GM23338 (cell line): ENCODE data around the gene IFNG-AS1. TPM values are rescaled to one million over a fixed set of nuclear protein-coding genes. Genes with fewer than 3 reads are reported as not detected.

Experiments used
- ATAC-seq: fragments of 200-7000 bp; cut with Tn5 transposase; 3 replicates; pipeline ENCODE4 v1.9.1; 2020
- DNase-seq: peaks from one replicate; pipeline ENCODE4 v3.0.0-alpha.2; 2015; ENCODE audit warnings: low spot score
- H2AFZ ChIP-seq: fragments of 200-600 bp; sonication (generic); 2 replicates; pipeline ENCODE4 v1.8.0; 2016; ENCODE audit warnings: antibody characterized with exemption, mild to moderate bottlenecking, moderate library complexity
- H3F3A ChIP-seq: fragments of 200-600 bp; sonication (generic); replicated peaks from 2 replicates; pipeline ENCODE4 v1.8.0; 2017; ENCODE audit warnings: antibody characterized with exemption, mixed run types, low read depth
- H3K27ac ChIP-seq: fragments of 200-600 bp; sonication (generic); 2 replicates; pipeline ENCODE4 v1.6.1; 2016; ENCODE audit warnings: low read depth
- H3K27me3 ChIP-seq: fragments of 200-600 bp; sonication (generic); 2 replicates; pipeline ENCODE4 v1.8.0; 2016; ENCODE audit warnings: mild to moderate bottlenecking, mixed run types, moderate library complexity; ENCODE audit not compliant: insufficient read depth
- H3K36me3 ChIP-seq: fragments of 200-600 bp; sonication (generic); 2 replicates; pipeline ENCODE4 v1.8.0; 2016; ENCODE audit warnings: mild to moderate bottlenecking; ENCODE audit not compliant: insufficient read depth
- H3K4me1 ChIP-seq: fragments of 200-600 bp; sonication (generic); 2 replicates; pipeline ENCODE4 v1.8.0; 2016; ENCODE audit warnings: mild to moderate bottlenecking, moderate library complexity; ENCODE audit not compliant: insufficient read depth
- H3K4me2 ChIP-seq: fragments of 200-600 bp; sonication (generic); 2 replicates; pipeline ENCODE4 v1.7.1; 2017; ENCODE audit warnings: mixed run types
- H3K4me3 ChIP-seq: fragments of 200-600 bp; sonication (generic); 2 replicates; pipeline ENCODE4 v1.6.1; 2016; ENCODE audit warnings: mixed run types
- H3K79me2 ChIP-seq: fragments of 200-600 bp; sonication (generic); replicated peaks from 2 replicates; pipeline ENCODE4 v1.8.0; 2017; ENCODE audit warnings: mild to moderate bottlenecking; ENCODE audit not compliant: insufficient read depth
- H3K9me2 ChIP-seq: fragments of 200-600 bp; sonication (generic); 2 replicates; pipeline ENCODE4 v1.8.0; 2017; ENCODE audit not compliant: insufficient read depth
- H4K20me1 ChIP-seq: fragments of 200-600 bp; sonication (generic); replicated peaks from 2 replicates; pipeline ENCODE4 v1.8.0; 2017; ENCODE audit warnings: mild to moderate bottlenecking; ENCODE audit not compliant: insufficient read depth
- H3K27ac Mint-ChIP-seq: 2 replicates; pipeline ENCODE4 v1.8.0; 2020; ENCODE audit warnings: inconsistent platforms, mild to moderate bottlenecking, moderate library complexity, mixed read lengths
- H3K27me3 Mint-ChIP-seq: 3 replicates; pipeline ENCODE4 v1.8.0; 2022; ENCODE audit warnings: low read depth, mild to moderate bottlenecking, moderate library complexity, mixed read lengths, inconsistent platforms; ENCODE audit not compliant: insufficient read depth, poor library complexity
- H3K36me3 Mint-ChIP-seq: 3 replicates; pipeline ENCODE4 v1.8.0; 2021; ENCODE audit warnings: low read depth, mild to moderate bottlenecking, inconsistent platforms, moderate library complexity, mixed read lengths
- H3K4me1 Mint-ChIP-seq: 3 replicates; pipeline ENCODE4 v1.8.0; 2020; ENCODE audit warnings: mild to moderate bottlenecking, inconsistent platforms, mixed read lengths
- H3K4me3 Mint-ChIP-seq: 3 replicates; pipeline ENCODE4 v1.8.0; 2021; ENCODE audit warnings: moderate library complexity, mild to moderate bottlenecking, inconsistent platforms, mixed read lengths
- H3K9me3 Mint-ChIP-seq: 3 replicates; pipeline ENCODE4 v1.8.0; 2020; ENCODE audit warnings: moderate library complexity, mild to moderate bottlenecking, inconsistent platforms, mixed read lengths
- EZH2 ChIP-seq: fragments of 200-600 bp; sonication (generic); IDR thresholded peaks from one replicate; pipeline ENCODE4 v1.8.0; 2017; ENCODE audit warnings: antibody characterized with exemption, mild to moderate bottlenecking, low read depth; ENCODE audit not compliant: unreplicated experiment
- NANOG ChIP-seq: IDR thresholded peaks from 2 replicates; pipeline ENCODE4 v1.6.1; 2016; ENCODE audit warnings: antibody characterized with exemption, borderline replicate concordance
- ZNF331 ChIP-seq: fragments of 250-450 bp; sonication (Bioruptor Pico); IDR thresholded peaks from 2 replicates; pipeline ENCODE4 v1.5.0; 2020; ENCODE audit warnings: low read depth, mild to moderate bottlenecking, moderate library complexity
- polyA plus RNA-seq: library from polyadenylated mRNA; unstranded; fragments of >200 nt; fragmentation: Nextera tagmentation; extraction: Ambion mirVana; gene quantifications from 2 replicates; pipeline ENCODE4 v1.2.1, GENCODE V29; 2016
- total RNA-seq: library from RNA; depleted of rRNA; stranded (reverse); fragments of >200 nt; shearing (Covaris generic); gene quantifications from 2 replicates; pipeline ENCODE4 v1.2.3, GENCODE V29; 2014
- TF ChIP-seq, protein P1 (sequence below), 2 experiments: fragments of 200-600 bp in 1 of 2; sonication (generic) in 1 of 2; conservative IDR thresholded peaks; 2 replicates each; pipeline versions ENCODE4 v1.5.1 to v1.6.1; 2016 to 2017; ENCODE audit warnings: antibody characterized with exemption in 2 of 2, low read depth in 2 of 2, mild to moderate bottlenecking in 2 of 2, moderate library complexity in 1 of 2
- TF ChIP-seq, protein P2 (sequence below): IDR thresholded peaks from 2 replicates; pipeline ENCODE4 v1.6.1; 2016; ENCODE audit warnings: antibody characterized with exemption

Gene IFNG-AS1
- total and polyA plus RNA-seq, 2 experiments from 2014 or later = not detected

DNA sequence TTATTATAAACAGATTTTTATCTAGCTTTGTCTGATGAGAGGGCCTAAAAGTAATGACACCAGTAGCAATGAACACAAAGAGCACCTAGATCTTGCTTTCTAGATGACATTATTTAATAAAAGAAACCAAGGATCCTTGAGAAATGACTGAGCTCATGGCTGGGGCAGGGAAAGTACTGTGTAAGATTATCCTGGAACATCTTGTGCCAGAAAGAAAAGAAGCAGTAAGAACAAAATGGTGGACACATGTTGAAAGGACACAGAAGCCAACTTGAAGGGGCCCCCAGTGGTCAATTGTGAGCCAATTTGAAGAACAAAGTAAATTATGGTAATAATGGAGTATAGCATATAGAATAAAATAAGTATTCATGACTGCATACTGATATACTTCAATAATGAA is 10.0 kb downstream of the IFNG-AS1 start (continued):
- TF ChIP-seq, protein P1, sequence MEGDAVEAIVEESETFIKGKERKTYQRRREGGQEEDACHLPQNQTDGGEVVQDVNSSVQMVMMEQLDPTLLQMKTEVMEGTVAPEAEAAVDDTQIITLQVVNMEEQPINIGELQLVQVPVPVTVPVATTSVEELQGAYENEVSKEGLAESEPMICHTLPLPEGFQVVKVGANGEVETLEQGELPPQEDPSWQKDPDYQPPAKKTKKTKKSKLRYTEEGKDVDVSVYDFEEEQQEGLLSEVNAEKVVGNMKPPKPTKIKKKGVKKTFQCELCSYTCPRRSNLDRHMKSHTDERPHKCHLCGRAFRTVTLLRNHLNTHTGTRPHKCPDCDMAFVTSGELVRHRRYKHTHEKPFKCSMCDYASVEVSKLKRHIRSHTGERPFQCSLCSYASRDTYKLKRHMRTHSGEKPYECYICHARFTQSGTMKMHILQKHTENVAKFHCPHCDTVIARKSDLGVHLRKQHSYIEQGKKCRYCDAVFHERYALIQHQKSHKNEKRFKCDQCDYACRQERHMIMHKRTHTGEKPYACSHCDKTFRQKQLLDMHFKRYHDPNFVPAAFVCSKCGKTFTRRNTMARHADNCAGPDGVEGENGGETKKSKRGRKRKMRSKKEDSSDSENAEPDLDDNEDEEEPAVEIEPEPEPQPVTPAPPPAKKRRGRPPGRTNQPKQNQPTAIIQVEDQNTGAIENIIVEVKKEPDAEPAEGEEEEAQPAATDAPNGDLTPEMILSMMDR (conservative IDR thresholded peaks at IDR 0.05; ENCODE audit: low read depth in 2 of 2) = no peak
- TF ChIP-seq NANOG (no peak), EZH2 (no peak)

DNA sequence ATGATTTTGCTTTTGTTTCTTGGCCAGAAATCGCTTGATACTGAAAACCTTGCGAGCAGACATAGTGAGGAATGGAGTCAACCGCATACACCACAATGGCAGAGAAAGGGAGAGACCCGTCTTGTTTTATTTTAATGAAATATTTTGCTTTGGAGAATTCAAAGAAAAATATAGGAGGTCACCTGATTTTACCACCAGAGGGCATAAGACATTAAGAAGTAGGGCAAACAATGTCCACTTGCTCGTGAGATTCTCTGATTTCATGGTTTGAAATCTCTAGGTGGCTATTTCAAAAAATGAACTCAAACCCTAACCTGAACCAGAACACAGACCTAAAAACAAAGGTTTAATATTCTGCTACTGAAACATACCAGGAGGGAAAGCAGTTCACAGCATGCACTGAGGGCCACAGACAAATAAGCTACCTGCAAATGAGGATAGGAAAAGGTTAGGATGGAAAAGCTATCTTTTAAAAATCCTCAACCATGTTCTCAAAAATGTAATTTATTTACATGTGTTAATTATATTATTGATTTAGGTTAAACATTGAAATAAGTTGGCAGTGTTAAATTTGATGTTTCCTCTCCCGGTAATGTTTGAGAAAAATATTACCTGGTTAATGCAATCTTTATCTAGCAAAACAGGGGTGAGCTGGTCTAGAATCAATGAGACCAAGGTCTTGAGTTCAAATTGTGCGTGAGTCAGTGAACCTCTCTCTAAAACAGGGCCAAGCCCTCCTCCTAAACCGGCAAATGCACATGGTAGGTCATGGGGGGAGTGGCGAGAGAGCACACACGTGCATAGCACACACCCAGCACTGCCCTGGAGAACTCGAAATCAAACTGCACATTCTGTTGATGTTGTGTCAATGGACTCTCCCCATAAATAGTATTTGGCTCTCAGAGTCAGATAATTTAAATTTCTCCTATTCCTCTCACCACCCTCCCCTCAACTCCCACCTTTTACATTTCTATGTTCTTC is 12.5 kb downstream of the IFNG-AS1 start:
- TF ChIP-seq, protein P1 (conservative IDR thresholded peaks at IDR 0.05; ENCODE audit: low read depth in 2 of 2) = peak; percentile 46 to 65
- no peak for TF ChIP-seq ZNF331 (CRISPR knock-in tag)
- Histone ChIP-seq H3F3A (no peaks in the 10 kb centered on the region), H4K20me1 (no peaks in the 10 kb centered on the region), H3K36me3 (no peaks in the 10 kb centered on the region), H3K27me3 (no peaks in the 10 kb centered on the region), H3K4me3 (no peak overlapping the region), H2AFZ (no peak overlapping the region), H3K9me2 (0 out of 2 replicates have a peak, but pooled peaks cover 5% of the 10 kb centered on the region), H3K4me1 (no peaks in the 10 kb centered on the region), H3K4me2 (no peak overlapping the region), H3K79me2 (no peaks in the 10 kb centered on the region), H3K27ac (no peak overlapping the region)
- peaks cover 9% of the 10 kb centered on the region; the same call in 2 of the 3 replicates for H3K36me3 Mint-ChIP-seq
- no peaks in the 10 kb centered on the region for H3K27me3 Mint-ChIP-seq
- DNase-seq = peak; percentile 55
- H3K27ac Mint-ChIP-seq = no peak overlapping the region
- no peak overlapping the region for H3K4me3 Mint-ChIP-seq
- peaks cover 10% of the 10 kb centered on the region for H3K9me3 Mint-ChIP-seq
- H3K4me1 Mint-ChIP-seq = no peaks in the 10 kb centered on the region
- no peak for ATAC-seq

DNA sequence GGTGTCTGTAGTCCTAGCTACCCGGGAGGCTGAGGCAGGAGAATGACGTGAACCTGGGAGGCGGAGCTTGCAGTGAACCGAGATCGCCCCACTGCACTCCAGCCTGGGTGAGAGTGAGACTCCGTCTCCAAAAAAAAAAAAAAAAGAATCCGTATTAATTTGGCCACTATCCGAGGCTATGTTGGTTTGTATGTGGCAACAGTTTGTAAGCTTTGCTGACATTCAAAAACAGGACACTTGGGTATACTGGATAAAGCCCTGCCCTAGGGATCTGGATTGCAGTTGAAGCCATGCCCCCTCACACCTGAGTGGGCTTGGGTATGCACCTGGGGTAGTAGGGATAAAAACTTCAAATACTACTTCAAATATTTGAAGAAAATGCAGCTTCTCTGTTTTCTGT is 14.5 kb downstream of the IFNG-AS1 start:
- H3K36me3 ChIP-seq = no peaks in the 10 kb centered on the region
- no peaks in the 10 kb centered on the region for H3F3A ChIP-seq
- H3K4me2 ChIP-seq = no peak overlapping the region
- no peak overlapping the region for H3K27ac ChIP-seq
- 0 out of 2 replicates have a peak, but pooled peaks cover 5% of the 10 kb centered on the region for H3K9me2 ChIP-seq
- H3K4me1 Mint-ChIP-seq = no peaks in the 10 kb centered on the region
- H3K4me3 ChIP-seq = no peak overlapping the region
- ATAC-seq (no peak), DNase-seq (no peak)
- H3K27ac Mint-ChIP-seq = no peak overlapping the region
- H3K79me2 ChIP-seq = no peaks in the 10 kb centered on the region
- no peaks in the 10 kb centered on the region for H4K20me1 ChIP-seq
- H3K9me3 Mint-ChIP-seq = peaks cover 10% of the 10 kb centered on the region
- H3K27me3 Mint-ChIP-seq = no peaks in the 10 kb centered on the region
- H3K4me3 Mint-ChIP-seq = no peak overlapping the region
- H3K4me1 ChIP-seq = no peaks in the 10 kb centered on the region
- no peak for TF ChIP-seq ZNF331 (CRISPR knock-in tag)
- TF ChIP-seq, protein P2, sequence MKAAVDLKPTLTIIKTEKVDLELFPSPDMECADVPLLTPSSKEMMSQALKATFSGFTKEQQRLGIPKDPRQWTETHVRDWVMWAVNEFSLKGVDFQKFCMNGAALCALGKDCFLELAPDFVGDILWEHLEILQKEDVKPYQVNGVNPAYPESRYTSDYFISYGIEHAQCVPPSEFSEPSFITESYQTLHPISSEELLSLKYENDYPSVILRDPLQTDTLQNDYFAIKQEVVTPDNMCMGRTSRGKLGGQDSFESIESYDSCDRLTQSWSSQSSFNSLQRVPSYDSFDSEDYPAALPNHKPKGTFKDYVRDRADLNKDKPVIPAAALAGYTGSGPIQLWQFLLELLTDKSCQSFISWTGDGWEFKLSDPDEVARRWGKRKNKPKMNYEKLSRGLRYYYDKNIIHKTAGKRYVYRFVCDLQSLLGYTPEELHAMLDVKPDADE = no peak
- no peaks in the 10 kb centered on the region for H3K27me3 ChIP-seq
- H3K36me3 Mint-ChIP-seq = peaks cover 9% of the 10 kb centered on the region; the same call in 2 of the 3 replicates
- no peak overlapping the region for H2AFZ ChIP-seq
